Iris pigment epithelial cell (primary cell): Measurements from ENCODE around the gene RIPOR2.
"Not testable (repeated sequence)": the region's sequence is repeated elsewhere in the genome, so short reads cannot be mapped to it uniquely, and the experiment has no call there.

Experiments
- DNase-seq: peaks from one replicate; pipeline ENCODE4 v3.0.0-alpha.2; 2011; ENCODE audit warnings: low read depth

Gene RIPOR2

DNA sequence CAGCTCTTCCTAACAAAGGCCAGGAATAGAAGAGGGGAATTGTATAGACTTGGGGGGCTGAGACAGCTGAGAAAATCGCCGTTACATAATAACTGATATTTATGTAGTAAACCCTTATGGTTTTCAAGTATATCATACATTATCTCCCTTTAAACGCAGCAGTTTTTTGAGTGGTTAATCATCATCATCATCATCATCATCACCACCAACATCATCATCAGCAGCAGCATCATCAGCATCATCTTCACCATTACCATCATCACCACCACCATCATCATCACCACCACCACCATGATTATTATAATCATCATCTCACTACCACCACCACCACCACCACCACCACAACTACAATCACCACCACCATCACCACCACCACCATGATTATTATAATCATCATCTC is 9.1 kb downstream of the RIPOR2 start:
- DNase-seq: not testable (repeated sequence)

DNA sequence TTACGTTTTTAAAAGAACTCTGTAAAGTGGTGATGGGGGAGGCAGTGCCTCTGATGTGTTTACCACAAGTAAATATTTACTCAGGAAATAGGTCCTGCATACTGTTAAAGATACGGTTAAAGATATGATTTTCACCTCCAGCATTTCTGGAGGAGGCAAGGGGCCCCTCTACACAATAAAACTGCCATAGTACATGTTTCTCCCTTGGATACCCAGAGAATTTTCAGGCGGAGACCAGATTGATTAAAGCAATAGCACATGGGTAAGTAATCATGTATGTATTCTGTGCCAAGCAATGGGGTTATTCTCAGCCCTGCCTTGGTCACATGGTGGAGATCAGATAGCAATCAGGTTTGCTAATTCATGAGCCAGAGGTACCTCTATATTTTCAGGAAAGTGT is 9.6 kb downstream of the RIPOR2 start:
- DNase-seq: no peak

DNA sequence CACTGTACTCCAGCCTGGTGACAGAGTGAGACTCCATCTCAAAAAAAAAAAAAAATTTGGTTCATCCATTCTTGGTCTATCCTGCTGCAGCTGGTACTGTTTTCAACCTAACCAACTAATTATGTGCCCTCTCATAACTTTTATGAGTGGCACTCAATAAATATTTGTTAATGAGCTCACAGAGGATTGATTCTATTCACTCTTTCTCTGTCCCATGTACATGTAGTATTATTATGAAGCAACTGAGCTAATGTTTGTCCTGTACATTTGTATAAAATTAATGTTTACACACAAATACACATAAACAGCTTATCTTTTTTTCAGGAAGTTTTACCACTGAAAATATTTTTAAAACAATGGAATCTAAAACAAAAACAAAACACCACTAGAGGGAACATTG is 10.1 kb downstream of the RIPOR2 start:
- DNase-seq: no peak

DNA sequence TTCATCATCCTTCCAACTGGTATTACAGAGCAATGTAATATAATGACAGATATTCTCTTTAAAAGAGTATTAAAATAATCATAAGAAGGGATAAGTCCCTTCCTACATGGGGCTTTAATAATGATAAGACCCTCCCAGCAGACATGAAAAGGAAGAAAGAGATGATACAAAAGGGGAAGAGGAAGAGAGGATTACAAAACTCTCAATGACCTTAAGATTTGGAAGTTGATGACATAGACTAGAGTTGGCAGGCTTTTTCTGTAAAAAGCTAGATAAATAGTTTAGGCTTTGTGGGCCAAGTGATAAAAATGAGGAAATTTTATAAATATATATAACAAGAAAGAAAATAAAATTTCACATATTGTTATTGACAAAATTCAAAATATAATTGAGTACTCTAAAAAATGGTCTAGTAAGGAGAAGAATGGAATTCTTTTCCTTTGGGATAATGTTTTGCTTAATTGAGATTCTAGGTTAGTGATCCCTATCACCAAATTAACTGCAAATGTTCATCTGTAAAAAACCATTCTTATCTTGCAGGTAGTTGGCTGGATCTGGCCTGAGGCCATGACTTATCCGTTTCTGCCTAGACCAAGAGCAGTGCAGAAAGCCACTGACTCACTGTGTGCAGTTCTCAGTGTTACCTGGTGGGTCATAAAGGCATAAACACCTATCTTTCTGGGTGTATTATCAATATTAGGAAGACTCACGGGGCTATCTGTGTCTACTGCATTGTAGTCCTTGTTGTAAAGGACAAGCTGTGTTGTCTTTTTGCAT is 11.0 kb downstream of the RIPOR2 start:
- DNase-seq: no peak

DNA sequence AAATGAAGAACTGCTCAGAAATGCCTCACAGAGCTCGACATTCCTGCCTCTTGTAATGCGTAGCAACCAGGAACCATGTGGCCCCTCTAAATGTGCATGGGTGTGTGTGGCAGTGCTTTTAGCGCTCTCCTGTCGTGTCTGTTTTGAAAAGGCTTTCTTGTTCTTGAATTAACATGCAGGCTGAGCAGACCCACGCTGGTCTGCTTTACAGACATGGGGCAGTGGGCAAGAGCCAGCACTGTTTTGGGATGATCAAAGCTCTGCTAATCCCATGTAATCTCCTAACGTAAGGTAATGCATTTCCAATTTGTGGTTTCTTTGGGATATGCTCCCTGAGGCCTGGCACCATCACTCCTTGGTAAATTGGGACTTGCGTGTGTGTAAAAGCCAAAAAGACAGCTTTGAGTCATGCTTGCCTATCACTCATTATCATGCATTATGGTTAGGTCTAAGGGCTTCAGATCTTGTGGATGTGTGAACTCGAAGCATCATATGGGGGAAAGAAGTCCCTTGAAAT is 11.8 kb downstream of the RIPOR2 start:
- no peak for DNase-seq

DNA sequence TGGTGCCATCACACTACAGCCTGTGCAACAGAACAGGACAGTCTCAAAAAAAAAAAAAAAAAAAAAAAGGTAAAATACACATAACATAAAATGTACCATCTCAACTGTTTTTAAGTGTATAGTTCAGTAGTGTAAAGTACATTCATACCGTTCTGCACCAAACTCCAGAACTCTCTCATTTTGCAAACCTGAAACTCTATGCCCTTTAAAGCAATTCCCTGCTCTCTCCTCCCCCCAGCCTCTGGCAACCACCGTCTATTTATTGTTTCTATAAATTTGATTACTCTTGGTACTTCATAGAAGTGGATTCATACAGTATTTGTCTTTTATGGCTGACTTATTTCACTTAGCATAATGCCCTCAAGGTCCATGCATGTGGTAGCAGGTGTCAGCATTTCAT is 12.9 kb downstream of the RIPOR2 start:
- no peak for DNase-seq

DNA sequence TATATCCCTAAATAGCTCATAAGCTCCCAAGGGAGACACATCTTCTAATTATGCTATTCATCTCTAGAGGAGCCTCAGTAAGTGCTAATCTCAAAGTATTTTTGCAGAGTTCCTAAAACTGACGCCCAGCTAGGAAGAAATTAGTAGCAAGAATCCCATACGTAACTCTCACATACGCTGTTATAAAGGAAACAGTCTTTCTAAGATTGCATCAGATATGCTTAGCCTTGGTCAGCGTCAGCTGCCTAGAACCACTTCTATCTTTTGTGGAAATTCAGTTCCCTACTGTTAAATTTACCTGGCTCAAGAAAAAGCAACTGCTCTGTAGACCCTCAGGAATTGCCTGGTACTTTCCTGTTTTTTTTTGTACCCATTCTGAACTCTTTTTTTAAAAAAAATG is 13.6 kb downstream of the RIPOR2 start:
- no peak for DNase-seq

DNA sequence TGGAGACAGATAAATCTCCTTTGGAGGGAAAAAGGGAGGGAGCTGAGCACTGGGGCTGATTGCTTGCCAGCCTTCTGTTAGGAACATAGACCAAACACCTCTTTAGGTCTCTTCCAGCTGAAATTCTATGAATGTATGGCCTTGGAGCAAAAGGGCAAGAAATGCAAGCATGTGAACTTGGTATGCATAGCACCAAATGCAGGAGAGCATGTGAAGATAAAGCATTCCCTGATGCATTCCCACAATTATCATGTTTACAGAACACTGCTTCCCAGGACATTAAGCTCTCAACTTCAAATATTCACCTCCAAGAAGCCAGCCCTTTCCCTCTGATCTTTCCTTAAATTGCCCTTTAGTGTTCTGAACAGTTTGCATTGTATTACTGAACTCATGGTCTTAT is 15.6 kb downstream of the RIPOR2 start:
- no peak for DNase-seq

DNA sequence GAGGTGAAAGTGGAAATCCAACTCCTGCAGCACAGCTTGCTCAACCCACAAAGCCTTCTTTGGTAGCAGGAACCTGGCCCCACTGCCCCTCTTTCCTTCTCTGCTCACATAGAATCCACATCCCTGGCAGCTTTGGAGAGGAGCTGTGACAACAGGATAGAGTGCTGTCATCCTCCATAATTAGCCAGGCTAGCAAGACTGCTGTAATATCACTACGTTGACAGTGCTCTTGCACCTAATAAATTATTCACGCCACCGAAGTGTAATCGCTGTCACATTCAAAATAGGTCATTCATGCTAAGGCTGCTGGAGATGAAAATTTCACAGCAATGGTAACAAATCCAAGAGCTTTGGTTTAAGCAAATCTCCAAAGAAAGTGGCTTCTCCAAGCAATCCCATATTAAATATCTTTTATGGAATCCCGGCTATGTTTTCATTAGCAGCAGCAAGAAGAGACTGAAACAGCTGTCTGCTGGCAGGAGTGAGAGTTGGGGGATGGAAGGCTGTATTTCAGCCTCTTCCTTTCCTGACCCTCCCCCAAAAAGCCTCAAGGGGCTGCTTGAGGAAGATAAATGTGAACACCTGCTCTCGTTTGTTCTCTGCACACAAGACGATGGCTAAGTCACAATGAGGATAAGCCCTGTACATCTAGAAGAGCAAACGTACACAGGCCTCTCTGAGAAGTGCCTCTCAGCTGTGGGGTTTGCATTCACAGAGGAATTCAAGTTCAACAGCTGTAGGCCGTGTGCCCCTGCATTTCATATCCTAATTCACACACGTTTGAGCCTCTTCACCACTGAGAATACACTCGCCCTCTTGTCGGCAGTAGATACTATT is 16.5 kb downstream of the RIPOR2 start:
- no peak for DNase-seq

DNA sequence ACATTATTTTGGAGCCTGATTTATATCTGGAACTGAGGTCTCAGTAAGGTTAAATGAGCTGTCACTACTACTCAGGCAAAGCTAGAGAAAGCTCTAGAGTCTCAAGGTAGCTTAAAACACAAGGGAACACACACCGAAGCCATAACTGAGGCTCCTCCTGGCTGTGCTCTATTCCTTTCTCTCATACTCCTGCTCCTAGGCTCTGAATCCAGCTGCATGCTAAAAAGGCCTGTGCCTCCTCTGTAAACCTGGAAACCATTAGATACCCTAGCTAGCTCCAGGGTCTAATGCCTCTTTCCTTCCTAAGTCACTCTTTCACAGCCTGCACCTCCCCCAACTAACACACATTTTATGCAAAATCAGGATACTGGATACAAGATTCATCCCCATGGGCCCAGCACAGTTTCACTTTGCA is 17.1 kb downstream of the RIPOR2 start:
- DNase-seq: no peak

DNA sequence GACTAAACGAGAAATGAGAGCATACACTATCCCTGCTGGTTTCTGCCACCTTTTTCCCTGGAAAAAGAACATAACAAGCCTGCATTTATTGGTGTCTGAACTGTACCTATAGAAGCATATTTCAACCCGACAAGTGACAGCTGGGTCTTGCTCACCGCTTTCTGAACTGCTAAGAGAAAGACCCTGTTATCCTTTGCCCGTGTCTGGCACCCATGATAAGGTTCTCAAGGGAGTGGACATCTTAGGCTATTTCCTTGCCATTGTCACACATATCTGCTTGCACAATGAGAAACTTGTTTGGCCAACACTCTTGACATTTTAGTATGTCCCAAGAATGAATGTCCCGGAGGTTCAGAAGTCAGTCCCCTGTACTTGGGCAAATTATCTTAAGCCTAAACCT is 19.3 kb downstream of the RIPOR2 start:
- no peak for DNase-seq

DNA sequence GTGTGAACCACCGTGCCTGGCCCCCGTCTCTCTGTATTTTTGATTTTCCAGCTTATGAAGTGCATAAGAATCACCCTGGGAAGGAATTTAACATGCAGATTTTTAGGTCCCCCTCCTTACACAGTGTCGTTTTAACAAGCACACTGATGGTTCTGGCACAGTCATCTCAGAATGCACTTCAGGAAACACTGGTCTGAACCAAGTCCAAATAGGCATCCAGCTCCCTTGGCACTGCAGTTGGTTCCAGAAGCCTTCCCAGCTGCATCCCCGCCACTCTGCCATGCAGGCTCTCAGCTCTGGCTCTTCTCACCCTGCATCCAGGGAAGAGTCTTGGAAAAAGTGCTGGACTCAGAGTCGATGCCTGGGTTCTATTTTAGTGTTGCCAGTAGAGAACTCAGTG is 20.1 kb downstream of the RIPOR2 start:
- no peak for DNase-seq

DNA sequence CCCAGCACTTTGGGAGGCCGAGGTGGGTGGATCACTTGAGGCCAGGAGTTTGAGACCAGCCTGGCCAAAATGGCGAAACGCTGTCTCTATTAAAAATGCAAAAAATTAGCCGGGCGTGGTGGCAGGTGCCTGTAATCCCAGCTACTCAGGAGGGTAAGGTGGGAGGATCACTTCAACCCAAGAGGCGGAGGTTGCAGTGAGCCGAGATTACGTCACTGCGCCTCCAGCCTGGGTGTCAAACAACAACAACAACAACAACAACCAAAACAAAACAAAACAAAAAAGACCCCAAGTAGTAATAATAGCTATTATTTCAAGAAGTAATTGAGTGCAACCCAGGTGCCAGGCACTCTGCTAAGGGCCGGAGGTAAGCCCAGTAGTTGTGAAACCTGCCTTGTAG is 21.7 kb downstream of the RIPOR2 start:
- not testable (repeated sequence) for DNase-seq

DNA sequence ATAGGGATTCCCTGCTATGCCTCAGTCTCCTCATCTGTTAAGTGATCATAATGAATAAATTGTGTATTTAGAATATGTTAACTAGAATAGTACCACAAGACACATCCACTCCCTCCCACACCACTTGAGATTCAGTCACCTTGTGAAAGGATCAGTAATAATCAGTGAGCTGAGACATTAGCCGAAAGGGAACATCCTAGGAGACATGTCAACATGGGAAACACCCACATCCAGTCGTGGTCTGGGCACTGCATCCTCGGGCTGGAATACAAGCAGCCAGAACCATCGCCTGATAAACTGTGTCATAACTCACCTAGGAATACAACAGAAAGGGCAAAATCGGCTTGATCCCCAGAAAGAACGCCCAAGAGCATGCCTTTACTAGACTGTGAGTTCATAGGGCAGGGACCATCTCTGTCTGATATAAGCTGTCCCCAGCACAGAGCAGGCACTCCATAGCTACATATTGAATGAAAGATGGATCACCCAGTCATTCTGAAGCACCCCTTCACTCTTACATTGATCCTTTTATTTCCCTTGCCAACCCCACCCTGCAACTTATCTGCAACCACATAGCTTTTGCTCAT is 23.9 kb downstream of the RIPOR2 start:
- no peak for DNase-seq

DNA sequence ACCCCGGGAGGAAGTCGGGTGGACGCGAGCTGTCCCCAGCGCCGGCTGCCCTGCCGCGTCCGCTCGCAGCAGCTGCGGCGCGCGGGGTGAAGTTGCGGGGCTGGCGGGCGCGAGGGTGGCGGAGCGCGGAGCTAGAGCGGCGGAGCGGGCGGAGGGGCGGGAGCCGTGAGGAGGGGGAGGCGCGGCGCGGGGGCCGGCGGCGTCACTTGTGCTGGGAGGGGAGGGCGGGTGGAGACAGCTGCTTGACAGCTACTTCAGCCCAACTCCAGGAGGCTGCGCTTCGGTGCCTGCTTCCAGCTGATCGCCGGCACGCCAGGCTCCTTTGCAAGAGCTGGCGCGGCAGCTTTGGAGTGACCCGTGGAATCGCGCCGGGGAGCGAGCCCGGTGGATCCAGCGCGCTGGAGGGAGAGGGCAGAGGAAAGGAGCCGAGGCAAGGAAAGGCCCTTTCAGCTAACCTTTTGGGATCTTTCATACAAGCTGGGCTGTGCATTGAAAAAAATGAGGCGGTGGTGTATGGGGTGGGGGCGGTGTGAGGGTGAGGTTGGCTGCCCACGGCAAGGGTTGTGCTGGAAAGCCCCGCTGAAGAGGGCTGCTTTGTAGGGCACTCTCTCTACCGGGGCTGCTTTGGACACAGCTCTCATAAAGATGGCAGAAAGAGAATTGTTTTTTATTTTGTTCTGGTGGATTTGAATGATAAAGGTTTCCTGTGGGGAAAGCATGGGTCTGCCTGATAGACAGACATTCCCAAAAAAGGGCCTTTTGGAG is 24.6 kb downstream of the RIPOR2 start:
- DNase-seq: peak; percentile 35

DNA sequence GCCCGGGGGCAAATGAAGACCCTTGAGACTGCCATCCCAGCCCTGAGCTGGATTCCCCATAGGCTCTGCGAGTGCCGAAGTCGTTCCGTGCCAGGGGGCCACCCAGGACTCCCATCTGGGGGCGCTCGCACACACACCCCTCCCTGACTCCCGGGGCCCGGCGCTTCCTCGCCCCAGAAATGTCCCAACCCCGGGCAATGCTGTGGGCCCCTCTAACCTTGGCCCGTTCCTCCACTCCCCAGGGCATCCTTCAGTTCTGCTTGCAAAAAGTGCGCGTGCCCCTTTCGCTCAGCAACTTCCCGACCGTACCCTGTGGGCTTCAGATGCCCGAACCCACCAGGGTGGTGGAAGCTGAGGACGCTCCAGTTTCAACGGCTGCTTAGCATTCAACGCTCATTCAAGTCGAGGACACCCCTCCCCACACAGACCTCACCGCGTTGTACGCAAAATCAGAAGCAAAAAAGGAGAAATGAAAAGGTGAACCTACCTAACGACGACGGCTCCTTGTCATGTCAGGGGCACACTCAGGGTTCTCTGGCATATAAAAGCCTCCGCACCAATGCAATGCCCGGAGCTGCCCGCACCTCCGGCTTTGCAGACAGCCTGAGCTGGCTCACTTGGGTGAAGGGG is 25.3 kb downstream of the RIPOR2 start:
- peak; percentile 9 for DNase-seq

DNA sequence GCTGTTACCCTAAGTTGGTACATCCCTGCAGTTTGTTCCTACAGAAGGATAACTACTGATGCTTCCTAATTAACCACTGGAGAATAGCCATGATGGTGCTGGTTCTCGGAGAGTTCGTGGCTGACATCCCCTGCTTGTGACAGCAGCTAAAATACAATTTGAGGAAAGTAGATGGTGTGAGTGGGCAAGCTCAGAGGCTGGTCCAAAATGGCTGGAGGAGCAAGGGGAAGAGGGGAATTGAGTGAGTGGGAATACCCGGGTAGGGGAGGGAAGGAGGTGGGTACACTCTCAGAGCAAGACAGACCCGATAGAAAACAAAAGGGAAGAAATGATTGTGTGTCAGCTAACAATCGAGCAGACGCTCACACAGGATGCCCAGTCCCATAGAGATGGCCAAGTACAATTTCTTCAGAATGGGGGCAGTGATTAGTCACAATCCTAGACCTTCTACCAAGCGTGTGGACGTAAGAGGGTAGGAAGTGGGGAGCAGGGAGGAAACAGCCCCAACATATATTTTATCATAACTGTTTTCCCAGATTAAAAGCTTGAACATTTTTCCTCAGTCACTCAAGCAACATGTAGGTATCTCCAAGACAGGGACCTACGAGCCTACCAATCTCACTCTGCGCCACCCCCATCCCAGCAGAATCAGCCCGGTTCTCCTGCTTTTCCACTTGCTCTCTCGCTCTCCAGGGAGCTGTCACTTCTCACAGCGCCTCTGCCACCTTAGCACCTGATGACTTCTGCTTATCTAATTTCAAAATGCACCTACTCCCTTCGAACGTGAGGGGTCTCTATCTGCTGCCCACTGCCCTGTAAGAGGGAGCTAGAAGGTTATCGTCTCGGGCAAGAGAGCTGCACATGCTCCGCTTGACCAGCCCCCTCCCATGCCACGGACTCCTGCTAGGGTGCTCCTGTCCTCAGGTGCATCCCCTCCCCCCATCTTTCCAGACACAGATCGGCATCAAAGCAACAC is 26.2 kb downstream of the RIPOR2 start:
- no peak for DNase-seq

DNA sequence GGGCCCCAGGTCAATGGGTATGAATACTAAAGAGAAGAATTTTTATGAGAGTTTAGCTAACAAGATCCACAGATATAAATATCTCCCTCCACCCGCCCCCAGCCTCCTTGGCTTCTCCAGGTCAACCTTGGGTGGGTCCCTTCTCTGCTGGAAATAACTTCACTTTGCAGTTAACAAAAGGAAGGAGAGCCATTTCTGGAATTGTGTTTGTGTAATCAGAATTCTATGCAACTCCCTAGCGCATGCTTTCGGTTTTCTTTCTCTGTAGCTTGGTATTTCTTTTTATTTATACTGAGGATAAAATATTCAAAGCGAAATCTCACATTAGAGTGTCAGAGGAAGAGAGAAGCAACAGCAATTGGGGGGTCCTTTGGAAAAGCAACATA is 27.1 kb downstream of the RIPOR2 start:
- peak; percentile 23 for DNase-seq

DNA sequence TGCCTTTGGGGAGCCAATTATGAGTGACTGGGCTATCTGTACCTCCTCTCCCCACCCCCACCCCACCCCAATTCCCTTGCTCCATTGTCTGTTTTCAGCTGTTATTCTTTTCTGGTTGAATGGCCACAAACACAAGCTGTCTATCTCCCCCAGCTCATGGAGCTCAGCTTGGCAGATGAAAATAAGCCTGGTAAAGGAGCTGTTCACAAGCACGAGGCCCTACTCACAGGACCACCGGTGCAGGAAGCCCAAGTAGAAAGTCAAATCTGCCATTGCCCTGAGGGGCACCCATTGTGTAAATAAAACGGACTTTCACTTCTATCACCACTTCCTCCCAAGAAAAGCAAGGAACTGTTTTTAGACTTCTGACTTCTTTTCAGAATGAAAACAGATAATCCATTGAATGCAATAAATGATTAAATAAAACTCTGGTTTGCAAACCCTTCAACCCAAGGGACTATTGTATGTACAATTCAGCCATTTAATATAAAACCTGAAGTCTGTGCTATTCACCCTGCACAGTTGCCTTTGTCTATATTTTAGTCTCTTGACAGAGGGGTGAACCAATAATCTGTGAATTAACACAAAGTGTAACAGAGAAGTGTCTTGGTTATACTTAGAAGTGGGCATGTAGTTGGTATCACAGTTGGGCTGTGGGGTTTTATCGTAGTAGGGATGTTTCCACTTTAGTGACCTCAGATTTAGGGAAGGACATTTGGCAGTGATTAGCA is 27.7 kb downstream of the RIPOR2 start:
- DNase-seq: no peak

DNA sequence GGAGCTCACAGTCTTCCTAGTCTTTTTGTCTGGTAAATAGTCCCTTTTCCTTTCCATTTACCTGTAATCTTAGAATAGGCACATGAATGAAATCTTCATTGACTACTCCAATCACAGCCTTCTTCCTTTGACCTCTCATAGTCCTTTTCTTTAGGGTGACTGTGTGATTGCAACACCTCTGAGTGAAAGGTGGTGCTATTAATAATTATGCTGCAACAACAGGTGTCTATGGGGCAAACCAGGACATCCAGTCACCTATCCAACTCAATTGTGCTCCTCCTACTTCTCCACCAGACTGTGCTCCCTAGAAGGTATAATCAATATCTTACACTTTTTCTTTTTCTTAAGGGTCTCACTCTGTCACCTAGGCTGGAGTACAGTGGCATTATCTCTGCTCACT is 29.4 kb downstream of the RIPOR2 start:
- no peak for DNase-seq
